NCI-H2107 treated with DMSO at 0.1 percent for 48 hours (cell line): ENCODE results near the gene ACTC1.
"Not testable (repeated sequence)": the region's sequence is repeated elsewhere in the genome, so short reads cannot be mapped to it uniquely, and the experiment has no call there.

ENCODE experiments used
- DNase-seq: peaks from one replicate; lab custom pipeline; 2025; ENCODE audit not compliant: unreplicated experiment; lab: John Stamatoyannopoulos, UW

ACTC1 gene

GRCh38 chr15:34795267-34796081 is at the start of gene ACTC1:
ACTC1 (minus strand) TSS chr15:34795549; CDS start chr15:34794808, 741 bp downstream.
- no peak for DNase-seq

- no peak for DNase-seq
Observed at GRCh38 chr15:34841262-34841725, 45.9 kb upstream of the ACTC1 start.

- DNase-seq = no peak
Observed at GRCh38 chr15:34838282-34838681, 42.9 kb upstream of the ACTC1 start.

- no peak for DNase-seq
Observed at GRCh38 chr15:34837246-34838016, 42.1 kb upstream of the ACTC1 start.

- DNase-seq = no peak
Observed at GRCh38 chr15:34828145-34828911, 33.0 kb upstream of the ACTC1 start.

- DNase-seq = no peak
Observed at GRCh38 chr15:34821831-34822230, 26.5 kb upstream of the ACTC1 start.

- DNase-seq = no peak
Observed at GRCh38 chr15:34820110-34820509, 24.8 kb upstream of the ACTC1 start.

GRCh38 chr15:34818526-34818925 is 23.2 kb upstream of the ACTC1 start:
- no peak for DNase-seq

- no peak for DNase-seq
Observed at GRCh38 chr15:34815836-34816235, 20.5 kb upstream of the ACTC1 start.

GRCh38 chr15:34813446-34814190 is 18.3 kb upstream of the ACTC1 start:
- DNase-seq = no peak

GRCh38 chr15:34812868-34813365 is 17.6 kb upstream of the ACTC1 start:
- DNase-seq = not testable (repeated sequence)

GRCh38 chr15:34812369-34812768 is 17.0 kb upstream of the ACTC1 start:
- DNase-seq = no peak

GRCh38 chr15:34810443-34811129 is 15.2 kb upstream of the ACTC1 start:
- DNase-seq = no peak

- no peak for DNase-seq
Observed at GRCh38 chr15:34809186-34809585, 13.8 kb upstream of the ACTC1 start.

- DNase-seq = no peak
Observed at GRCh38 chr15:34808016-34808415, 12.7 kb upstream of the ACTC1 start.

- not testable (repeated sequence) for DNase-seq
Observed at GRCh38 chr15:34807241-34807640, 11.9 kb upstream of the ACTC1 start.

GRCh38 chr15:34804776-34805175 is 9.4 kb upstream of the ACTC1 start:
- no peak for DNase-seq

- DNase-seq = no peak
Observed at GRCh38 chr15:34804113-34804512, 8.8 kb upstream of the ACTC1 start.

- no peak for DNase-seq
Observed at GRCh38 chr15:34802803-34803750, 7.7 kb upstream of the ACTC1 start.
